DMS53 treated with DMSO at 0.1 percent for 48 hours (cell line): ENCODE data around the gene TPO.
"Not testable (repeated sequence)": the region's sequence is repeated elsewhere in the genome, so short reads cannot be mapped to it uniquely, and the experiment has no call there.

Experiments
- DNase-seq: peaks from one replicate; lab custom pipeline; 2025; ENCODE audit not compliant: unreplicated experiment; lab: John Stamatoyannopoulos, UW

TPO gene

DNA sequence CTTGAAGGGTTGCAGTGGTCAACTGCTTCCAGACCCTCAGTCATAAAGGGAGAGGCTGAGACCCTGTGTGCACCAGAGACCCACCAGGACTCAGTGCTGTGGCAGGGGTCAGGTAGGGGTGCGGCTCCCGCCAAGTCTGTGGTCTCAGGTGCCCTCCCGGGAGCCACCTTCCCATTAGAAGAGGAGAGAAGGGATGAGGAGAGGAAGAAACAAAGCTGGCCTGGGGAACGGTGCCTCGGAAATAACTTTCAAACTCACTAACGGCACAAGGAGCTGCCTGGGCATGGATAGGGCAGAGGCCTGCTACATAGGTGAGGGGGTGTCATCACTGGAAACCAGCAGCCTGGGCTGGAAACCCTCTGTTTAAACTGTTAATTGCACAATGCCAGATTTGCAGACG is 84.9 kb downstream of the TPO start:
- no peak for DNase-seq

DNA sequence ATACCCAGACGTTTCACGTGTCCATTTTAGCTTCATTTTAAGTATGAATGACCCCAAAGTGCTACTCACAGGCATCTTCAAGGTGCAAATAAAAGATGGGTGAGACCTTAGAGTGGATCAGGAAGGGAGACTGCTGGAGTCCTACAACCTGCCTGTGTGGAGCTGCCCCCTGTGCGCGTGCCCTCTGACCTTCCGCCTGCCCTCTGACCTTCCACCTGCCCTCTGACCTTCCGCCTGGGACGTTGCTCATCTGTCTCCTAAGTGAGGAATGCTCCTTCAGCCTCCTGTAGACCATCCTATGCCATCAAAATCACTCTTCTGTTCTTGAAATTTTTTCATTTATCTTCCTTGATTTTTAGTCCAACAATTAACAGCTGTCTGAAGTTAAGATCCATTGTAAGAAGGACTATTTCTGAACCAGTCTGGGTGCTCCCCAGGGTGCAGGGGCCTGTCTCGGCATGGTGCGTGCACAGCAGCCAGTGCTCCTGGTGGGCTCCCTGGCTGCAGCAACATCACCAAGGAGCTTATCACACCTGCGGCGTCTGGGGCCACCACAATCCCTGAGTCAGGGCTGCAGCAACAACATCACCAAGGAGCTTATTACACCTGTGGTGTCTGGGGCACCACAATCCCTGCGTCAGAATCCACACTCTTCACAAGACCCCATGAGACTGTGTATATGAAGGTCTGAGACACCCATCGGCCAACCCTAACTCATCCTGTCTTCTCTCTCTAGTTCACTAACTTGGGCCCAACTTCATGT is 86.0 kb downstream of the TPO start:
- no peak for DNase-seq

DNA sequence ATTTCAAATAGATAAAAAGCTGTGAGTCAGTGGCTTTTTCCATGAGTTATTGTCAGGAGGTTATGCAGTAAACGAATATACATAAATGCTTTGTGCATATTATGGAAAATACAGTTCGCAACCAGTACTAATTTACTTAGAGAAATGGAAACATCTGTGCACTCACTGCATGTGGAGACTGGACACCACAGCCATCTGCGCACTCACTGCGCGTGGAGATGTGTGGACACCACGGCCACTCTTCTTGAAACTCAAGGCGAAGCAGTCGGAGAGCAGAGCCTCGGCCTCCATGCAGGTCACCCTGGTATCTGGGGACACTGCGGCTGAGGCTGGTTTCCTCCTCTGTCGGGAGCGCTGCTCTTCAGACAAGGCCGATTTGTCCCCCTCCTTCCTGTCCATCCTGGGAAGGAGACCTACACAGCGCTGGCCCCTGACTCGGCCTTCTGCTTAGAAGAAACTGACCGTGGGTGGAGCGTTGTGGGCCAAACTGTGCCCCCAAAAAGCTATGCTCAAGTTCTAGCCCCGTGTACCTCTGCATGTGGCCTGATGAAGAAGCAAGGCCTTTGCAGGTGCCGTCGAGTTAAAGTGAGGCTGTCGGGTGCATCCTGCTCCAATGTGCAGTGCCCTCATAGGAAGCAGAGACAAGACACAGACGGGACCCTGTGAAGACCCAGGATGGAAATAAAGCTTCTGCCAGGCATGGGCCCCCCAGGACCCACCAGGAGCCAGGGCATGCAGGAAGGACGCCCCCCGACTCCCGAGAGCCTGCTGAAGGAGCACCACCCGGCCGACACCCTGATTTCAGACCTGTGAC is 88.0 kb downstream of the TPO start:
- DNase-seq: no peak

DNA sequence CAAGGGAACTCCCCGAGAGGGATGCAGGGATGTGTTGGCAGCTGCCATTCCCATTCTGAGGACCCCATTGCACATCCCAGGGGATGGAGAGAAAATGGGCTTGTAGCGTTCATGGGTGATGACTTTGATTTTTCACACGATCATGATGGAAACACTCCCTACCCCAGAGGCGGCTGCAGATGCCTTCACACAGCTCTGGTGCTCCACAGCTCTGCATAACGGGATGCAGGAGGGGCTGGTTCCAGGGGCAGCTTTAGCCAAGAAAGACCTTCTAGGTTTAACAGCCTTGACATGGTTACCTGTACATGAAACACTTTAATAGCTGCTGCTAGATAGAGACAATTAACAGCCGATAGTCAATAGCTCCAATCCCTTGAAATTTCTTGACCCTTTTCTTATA is 88.7 kb downstream of the TPO start:
- DNase-seq: no peak

DNA sequence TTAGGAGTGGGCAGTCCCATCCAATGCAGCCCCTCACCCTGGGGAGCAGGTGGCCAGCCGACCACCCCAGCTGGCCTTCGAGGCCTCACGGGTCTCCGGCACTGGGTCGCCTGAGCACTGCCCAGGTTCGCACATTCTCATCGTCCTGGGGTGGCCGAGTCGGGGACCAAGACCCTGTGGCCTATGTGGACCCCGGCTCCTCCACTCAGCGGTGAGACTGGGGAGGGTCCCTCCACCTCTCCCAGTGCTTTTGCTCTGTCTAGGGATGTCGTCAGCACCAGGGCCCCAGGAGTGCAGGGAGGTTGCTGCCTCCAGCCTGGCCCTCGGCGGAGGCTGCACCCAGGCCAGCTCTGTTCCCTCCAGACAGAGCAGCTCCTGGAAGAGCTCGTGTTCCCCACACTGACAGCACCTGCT is 89.6 kb downstream of the TPO start:
- no peak for DNase-seq

DNA sequence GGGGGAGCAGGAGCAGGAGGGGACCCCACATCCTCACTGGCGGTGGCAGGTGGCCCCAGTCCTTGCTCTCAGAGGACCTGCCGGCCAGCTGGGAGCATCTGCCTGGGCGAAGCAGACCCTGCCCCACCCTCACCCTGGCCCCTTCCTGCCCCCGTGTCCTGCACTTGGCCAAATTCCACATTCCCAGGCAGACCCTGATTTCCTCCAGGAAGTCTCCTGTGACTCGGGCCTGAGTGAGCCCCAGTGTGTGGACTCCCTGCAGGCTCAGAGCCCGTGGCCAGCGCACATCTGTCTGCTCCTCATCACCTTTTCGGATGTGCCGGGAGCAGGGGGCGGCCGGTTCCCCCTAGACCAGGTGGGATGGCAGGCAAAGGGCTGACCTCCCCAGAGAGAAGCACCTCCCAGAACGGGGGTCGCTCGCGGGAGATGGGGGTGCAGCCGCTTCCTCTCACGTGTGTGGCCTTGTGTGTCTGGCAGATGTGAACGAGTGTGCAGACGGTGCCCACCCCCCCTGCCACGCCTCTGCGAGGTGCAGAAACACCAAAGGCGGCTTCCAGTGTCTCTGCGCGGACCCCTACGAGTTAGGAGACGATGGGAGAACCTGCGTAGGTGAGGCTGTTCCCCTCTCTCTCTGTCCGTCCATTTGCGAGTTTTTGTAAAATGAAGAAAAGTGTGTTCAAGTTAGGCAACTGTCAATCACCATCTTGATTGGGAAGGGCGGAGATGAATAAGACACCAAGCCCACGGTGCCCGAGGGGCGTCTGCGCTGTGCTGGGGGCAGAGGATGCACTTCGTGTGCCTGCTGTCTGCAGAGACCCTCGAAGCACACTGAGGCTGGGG is 90.4 kb downstream of the TPO start:
- DNase-seq: no peak

DNA sequence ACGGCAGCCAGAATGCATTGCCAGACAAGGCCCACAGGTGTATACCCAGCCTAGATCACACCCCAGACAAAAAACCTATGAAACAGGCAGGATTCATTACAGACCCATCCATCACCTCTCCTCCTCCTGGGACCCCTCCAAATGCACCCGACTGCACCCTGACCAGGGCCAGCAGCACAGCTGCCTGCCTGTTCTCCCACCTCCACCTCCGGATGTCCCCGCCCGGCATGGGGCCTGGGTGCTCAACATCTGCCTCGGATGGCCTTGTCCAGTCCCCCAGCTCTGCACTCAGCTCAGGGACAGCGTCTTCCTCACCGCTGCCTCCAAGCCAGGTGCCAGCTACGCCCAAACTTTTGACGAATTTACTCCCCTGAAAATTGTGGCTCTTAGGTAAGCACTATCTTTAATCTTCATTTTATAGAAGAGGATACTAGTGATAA is 91.1 kb downstream of the TPO start:
- DNase-seq: no peak

DNA sequence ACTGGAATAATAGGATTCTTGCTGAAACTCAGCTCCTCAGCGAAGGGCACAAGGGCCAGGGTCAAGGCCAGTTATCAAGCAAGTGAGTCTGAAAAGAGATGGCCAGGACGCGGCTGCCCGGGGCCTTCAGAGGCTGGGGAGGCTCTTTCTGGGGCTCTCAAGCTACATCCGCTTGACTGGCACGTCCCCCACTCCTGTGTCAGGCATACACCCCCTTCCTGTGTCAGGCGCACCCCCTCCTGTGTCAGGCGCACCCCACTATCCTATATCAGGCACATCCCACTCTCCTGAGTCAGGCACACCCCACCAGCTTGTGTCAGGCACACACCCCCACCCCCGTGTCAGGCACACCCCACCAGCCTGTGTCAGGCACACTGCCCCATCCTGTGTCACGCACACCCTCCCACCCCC is 91.8 kb downstream of the TPO start:
- no peak for DNase-seq

DNA sequence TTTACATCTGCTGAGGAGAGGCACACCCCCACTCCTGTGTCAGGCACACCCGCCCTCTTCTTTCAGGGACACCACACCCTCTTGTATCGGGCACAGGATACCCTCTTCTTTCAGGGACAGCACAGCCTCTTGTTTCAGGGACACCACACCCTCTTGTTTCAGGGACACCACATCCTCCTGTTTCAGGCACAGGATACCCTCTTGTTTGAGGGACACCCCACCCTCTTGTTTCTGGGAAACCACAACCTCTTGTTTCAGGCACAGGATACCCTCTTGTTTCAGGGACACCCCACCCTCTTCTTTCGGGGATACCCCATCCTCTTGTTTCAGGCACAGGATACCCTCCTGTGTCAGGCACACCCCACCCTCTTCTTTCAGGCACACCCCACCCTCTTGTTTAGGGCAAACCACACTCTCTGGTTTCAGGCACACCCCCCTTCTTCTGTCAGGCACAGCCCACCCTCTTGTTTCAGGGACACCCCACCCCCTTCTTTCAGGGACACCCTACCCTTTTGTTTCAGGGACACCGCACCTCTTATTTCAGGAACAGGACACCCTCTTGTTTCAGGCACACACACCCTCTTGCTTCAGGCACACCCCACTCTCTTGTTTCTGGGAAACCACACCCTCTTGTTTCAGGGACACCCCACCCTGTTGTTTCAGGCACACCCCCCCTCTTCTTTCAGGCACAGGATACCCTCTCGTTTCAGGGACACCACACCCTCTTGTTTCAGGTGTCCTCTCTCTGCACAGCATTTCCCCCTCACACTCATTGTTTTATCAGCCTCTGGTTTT is 96.2 kb downstream of the TPO start:
- no peak for DNase-seq

DNA sequence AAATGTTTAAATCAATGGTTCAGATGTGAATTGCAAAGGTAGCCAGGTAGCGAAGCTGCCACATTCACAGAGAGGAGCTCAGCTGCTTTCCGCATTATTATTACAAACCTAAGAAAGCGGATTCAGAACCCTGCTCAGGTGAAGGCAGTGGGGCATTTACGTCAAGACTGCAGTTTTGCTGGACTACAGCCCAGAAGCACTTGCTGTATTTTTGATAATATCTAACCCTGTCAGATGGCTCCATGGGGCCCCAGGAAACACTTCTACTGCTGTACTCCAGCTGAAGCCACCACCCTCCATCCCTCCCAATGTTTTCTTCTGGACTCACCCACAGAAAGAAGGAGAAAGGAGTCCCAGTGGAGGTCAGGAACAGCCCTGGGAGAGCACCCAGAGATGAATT is 96.9 kb downstream of the TPO start:
- no peak for DNase-seq

DNA sequence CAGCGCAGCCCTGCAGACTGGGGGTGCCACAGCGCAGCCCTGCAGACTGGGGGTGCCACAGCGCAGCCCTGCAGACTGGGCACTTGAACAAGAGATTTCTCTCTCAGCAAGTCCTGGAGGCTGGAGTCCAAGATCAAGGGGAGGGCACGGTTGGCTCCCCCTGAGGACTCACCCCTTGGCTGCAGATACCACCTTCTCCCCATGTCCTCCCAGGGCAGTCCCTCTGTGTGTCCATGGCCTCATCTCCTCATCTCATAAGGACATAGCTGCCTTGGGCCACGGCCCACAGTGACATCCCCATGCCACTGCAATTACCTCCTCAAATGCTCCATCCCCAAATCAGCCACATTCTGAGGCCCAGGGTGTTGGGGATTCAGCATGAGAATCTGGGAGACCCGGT is 98.2 kb downstream of the TPO start:
- DNase-seq: no peak

DNA sequence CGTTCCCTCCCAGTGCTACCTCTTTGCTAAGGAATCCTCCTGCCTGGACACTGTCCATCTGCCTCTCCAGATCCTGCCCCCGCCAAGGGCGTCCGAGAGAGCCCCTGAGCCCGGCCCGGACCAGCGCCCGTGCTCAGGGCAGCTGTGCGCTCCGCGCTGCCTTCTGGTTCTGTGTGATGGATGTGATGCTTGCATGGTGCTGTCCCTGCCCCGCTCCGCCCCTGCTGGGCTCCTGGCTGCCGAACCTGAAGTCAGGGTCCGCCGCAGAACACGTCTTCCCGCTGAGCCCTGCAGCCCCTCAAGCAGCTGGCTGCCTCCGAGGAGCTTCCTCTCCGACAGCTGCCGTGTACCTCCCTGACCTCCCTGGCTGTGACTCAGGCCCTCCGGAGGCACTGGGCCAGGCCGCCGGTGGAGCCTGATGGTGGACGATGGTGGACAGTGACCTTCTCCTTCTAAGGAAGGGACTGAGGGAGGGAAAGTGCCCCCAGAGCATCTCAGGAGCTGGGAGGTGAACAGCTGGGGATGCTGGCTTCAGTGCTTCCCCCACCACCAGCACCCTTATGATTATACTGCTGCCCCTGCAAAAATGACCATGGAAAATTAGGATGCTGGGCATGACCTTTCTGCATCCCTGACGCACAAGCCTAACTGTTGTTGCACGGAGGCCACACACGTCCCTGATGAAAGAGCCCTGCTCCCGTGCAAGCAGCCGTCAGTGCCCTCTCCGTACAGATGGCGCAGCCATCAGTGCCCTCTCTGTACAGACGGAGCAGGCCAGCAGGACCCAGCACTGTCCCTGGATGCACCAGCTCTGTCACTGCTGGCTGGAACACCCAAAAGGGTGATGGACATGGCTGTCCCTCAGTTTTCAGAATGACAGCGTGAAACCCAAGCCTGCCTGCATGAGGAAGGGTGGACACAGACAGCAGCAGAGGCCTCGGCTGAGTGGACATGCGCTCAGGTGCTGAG is 99.3 kb downstream of the TPO start:
- DNase-seq: no peak

DNA sequence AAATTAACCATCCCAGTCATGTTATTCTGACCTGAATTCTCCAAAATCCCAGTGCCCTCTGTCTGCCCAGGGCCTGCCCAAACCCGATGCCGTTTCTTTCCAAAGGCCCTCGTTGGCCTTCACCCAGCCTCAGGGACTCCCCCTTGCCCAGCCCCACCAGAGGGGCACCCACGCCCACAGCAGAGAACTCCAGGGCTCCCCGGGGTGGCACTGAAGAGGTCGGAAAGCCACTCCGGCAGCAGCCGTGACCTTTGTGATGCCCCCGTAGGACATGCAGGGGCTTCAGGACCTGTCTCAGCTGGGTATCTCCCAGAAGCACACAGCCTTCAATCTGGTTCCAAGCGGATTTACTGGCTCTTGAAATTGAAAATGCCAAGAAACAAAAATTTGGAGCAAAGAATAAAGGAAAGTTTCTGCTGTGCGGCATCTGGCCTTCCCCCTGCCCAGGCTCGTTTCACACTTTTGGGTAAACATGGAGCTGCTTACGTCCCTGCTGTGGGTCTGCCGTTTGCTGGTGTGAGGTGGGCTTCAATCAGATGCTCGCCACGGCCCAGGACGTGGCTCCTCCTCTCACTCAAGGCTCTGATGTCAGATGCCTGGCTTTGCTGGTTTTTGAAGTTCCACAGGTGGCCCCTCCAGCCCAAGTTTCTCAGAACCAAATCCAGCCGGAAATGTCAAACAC is 101.3 kb downstream of the TPO start:
- DNase-seq: no peak

DNA sequence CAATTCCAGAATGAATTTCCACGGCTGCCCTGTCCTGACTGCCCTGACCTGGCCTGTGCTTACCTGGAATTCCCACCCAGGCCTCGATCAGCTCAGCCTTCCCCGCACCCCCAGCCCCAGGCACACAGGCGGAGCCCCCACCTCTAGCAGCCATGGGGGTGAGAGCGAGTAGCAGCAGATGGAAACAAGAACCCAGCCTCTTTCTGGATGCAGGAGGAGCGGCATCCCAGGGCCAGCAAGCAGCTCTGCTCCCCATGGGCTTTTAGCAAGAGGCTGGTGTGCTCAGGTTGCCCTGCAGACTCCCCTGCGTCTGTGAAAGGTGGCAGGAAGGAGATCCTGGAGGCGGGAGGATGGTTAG is 101.8 kb downstream of the TPO start:
- no peak for DNase-seq

DNA sequence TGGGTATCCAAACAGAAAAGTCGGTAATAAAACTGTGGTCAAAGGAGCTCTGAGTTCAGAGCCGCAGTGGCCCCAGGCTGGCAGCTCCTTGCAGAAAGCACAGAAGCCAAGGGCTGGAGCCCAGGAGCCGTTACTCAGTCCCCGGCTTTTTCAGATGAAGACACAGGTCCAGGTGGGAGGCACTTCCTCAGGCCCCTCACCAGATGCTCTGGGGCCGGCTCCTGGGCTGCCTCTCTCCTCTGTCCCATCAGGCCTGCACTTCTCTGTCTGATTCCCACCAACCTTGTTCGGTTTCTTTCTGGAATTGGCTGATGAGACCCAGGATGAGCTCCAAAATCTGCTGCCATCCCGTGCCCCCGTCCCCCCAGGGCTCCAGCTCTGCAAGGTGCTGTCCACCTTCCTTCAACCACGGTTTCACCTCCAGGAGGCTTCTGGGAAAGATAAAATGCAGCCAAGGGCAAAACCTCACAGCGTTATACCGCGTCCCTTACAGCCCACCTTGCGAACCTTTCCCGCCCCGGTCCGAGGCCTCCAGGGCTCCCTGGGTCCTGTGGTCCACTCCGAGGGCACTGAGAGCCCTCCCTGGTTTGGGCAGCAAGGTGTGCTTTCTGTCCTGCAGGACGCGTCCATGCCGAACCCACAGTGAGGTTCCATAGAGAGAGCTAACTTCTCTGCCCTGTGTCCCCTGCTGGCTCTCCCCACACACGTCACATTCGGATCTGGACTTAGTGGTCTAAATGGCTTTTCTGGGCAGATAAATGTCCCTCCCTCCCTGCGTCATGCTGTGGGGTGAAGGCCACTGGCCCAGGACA is 102.9 kb downstream of the TPO start:
- no peak for DNase-seq

DNA sequence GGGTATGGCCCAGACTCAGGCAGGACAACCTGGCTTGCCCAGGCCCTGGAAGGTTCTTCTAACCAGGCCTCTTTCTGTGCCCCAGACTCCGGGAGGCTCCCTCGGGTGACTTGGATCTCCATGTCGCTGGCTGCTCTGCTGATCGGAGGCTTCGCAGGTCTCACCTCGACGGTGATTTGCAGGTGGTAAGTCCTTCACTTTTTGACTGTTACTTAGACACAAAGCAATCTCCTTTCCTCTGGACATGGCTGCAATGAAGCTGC is 103.5 kb downstream of the TPO start:
- no peak for DNase-seq

DNA sequence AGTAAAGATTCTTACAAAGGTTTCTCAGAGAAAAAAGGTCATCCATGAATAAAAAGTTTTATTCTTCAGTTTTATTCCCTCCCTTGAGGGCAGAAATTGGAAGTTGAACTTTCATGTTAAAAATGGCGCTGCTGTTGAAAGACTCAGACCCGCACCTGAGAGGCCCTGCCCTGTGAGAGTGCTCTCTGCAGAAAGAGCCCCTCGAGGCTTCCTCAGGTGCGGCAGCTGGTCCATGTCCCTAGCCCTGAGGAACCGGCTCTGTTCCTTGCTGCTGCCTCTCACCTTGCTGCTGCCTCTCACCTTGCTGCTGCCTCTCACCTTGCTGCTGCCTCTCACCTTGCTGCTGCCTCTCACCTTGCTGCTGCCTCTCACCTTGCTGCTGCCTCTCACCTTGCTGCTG is 104.0 kb downstream of the TPO start:
- DNase-seq: not testable (repeated sequence)

DNA sequence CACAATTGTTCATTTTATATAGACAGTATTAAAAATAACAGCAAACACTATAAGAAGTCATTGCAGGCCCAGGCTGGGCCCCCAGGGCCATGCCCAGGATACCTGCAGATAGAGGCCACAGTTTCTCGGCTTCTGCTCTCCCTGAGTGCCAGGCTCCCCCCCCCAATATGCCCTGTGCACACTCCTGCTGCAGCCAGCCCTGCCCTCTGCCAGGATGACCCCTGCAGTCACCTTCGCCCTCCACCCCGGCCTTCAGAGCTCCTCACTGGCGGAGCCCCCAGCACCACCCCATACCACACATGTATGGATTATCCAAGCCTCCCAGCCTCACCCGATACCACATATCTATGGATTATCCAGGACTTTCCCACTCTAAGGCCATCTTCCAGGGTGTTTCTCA is 104.5 kb downstream of the TPO start:
- no peak for DNase-seq
